PFSK-1 (cell line): ENCODE data around the gene WDR45B.

Experiments
- FOXP2 ChIP-seq: optimal IDR thresholded peaks from 2 replicates; pipeline ENCODE3; 2011; ENCODE audit warnings: borderline replicate concordance, control low read depth, inconsistent platforms; ENCODE audit not compliant: insufficient read depth; ENCODE audit errors: extremely low read length, extremely low read depth
- POLR2AphosphoS5 ChIP-seq: IDR thresholded peaks from 2 replicates; pipeline ENCODE4 v1.6.1; 2012; ENCODE audit warnings: low read depth, mild to moderate bottlenecking, control low read depth, low read length, moderate library complexity
- REST ChIP-seq, 2 experiments: IDR thresholded peaks; 2 replicates each; pipeline versions ENCODE4 v1.6.1 to v1.8.0; 2011 to 2012; ENCODE audit warnings: low read depth in 2 of 2, low read length in 2 of 2, control low read depth in 1 of 2, inconsistent platforms in 1 of 2, mild to moderate bottlenecking in 1 of 2, moderate library complexity in 1 of 2; ENCODE audit not compliant: insufficient read depth in 1 of 2
- SIN3A ChIP-seq: IDR thresholded peaks from 2 replicates; pipeline ENCODE4 v1.6.1; 2012; ENCODE audit warnings: mild to moderate bottlenecking, low read length, moderate library complexity, borderline replicate concordance; ENCODE audit not compliant: insufficient read depth
- TAF1 ChIP-seq: IDR thresholded peaks from 2 replicates; pipeline ENCODE4 v1.6.1; 2012; ENCODE audit warnings: low read length, control low read depth, borderline replicate concordance; ENCODE audit not compliant: insufficient read depth

Gene WDR45B

GRCh38 chr17:82659886-82660285 lies 11.6 kb upstream of the WDR45B start:
- TF ChIP-seq SIN3A (no peak), REST (IDR thresholded peaks at IDR 0.05; ENCODE audit: insufficient read depth in 1 of 2, low read depth in 2 of 2, low read length in 2 of 2) (no peak), TAF1 (no peak), FOXP2 (no peak), POLR2AphosphoS5 (no peak)

- no peak for TF ChIP-seq POLR2AphosphoS5
- TF ChIP-seq REST (IDR thresholded peaks at IDR 0.05; ENCODE audit: insufficient read depth in 1 of 2, low read depth in 2 of 2, low read length in 2 of 2), result no peak
- TF ChIP-seq SIN3A, result no peak
- no peak for TF ChIP-seq FOXP2
- no peak for TF ChIP-seq TAF1
Measured at GRCh38 chr17:82658796-82659452, 10.7 kb upstream of the WDR45B start.

- TF ChIP-seq REST (IDR thresholded peaks at IDR 0.05; ENCODE audit: insufficient read depth in 1 of 2, low read depth in 2 of 2, low read length in 2 of 2) (no peak), SIN3A (no peak), TAF1 (no peak)
Measured at GRCh38 chr17:82658331-82658730, 10.1 kb upstream of the WDR45B start.

- TF ChIP-seq FOXP2 (no peak), POLR2AphosphoS5 (no peak), TAF1 (no peak), SIN3A (no peak), REST (IDR thresholded peaks at IDR 0.05; ENCODE audit: insufficient read depth in 1 of 2, low read depth in 2 of 2, low read length in 2 of 2) (no peak)
Measured at GRCh38 chr17:82657926-82658325, 9.7 kb upstream of the WDR45B start.

GRCh38 chr17:82656266-82656665 lies 8.0 kb upstream of the WDR45B start:
- TF ChIP-seq POLR2AphosphoS5, result no peak
- TF ChIP-seq REST (IDR thresholded peaks at IDR 0.05; ENCODE audit: insufficient read depth in 1 of 2, low read depth in 2 of 2, low read length in 2 of 2), result no peak
- no peak for TF ChIP-seq TAF1
- no peak for TF ChIP-seq SIN3A
- TF ChIP-seq FOXP2, result no peak
